Measurements from ENCODE around the gene SLC7A1.

DNA sequence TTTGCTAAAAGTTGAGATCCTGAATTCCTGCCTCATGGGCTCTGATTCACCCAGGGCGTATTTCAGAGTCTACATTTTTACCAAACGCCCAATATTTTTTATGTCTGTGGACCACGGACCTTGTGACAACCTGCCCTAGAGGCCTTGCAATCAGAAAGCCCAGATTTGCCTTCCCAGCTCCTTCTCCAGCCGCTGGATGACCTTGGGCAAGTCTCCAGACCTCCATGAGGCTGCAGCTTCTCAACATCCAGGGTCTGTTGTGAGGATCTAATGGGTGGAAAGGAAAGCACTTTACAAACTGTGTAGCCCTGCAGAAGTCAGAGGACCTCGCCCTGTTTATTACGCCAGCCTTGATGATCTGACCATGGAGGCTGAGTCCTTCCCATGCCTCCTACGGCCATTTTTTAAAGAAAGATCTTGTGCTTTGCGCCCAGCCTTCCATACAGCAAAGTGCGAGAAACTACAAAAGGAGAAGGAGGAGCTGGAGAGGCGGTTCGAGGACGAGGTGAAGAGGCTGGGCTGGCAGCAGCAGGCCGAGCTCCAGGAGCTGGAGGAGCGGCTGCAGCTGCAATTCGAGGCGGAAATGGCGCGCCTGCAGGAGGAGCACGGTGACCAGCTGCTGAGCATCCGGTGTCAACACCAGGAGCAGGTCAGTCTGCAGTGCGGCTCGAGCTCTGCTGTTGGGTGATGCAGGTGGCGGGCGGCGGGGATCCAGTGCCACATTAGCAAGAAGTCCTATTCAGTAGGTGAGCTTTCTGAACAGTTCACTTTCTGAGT lies 115.6 kb downstream of the SLC7A1 start:
- TF ChIP-seq, protein P1, sequence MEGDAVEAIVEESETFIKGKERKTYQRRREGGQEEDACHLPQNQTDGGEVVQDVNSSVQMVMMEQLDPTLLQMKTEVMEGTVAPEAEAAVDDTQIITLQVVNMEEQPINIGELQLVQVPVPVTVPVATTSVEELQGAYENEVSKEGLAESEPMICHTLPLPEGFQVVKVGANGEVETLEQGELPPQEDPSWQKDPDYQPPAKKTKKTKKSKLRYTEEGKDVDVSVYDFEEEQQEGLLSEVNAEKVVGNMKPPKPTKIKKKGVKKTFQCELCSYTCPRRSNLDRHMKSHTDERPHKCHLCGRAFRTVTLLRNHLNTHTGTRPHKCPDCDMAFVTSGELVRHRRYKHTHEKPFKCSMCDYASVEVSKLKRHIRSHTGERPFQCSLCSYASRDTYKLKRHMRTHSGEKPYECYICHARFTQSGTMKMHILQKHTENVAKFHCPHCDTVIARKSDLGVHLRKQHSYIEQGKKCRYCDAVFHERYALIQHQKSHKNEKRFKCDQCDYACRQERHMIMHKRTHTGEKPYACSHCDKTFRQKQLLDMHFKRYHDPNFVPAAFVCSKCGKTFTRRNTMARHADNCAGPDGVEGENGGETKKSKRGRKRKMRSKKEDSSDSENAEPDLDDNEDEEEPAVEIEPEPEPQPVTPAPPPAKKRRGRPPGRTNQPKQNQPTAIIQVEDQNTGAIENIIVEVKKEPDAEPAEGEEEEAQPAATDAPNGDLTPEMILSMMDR (conservative IDR thresholded peaks at IDR 0.05; ENCODE audit: low read depth, low read length) = no peak
- no peak for TF ChIP-seq MXI1 (IDR thresholded peaks at IDR 0.05; ENCODE audit: borderline replicate concordance, low read depth, low read length)
- TF ChIP-seq FOS (IDR thresholded peaks at IDR 0.05; ENCODE audit: low read depth, low read length) = no peak
- TF ChIP-seq POLR2A (IDR thresholded peaks at IDR 0.05; ENCODE audit: low read depth, low read length) = no peak
- TF ChIP-seq MAZ (IDR thresholded peaks at IDR 0.05; ENCODE audit: borderline replicate concordance, low read depth, low read length) = no peak
- no peak for TF ChIP-seq MAFK (IDR thresholded peaks at IDR 0.05; ENCODE audit: low read depth, low read length)
- TF ChIP-seq, protein P2, sequence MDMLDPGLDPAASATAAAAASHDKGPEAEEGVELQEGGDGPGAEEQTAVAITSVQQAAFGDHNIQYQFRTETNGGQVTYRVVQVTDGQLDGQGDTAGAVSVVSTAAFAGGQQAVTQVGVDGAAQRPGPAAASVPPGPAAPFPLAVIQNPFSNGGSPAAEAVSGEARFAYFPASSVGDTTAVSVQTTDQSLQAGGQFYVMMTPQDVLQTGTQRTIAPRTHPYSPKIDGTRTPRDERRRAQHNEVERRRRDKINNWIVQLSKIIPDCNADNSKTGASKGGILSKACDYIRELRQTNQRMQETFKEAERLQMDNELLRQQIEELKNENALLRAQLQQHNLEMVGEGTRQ (IDR thresholded peaks at IDR 0.05; ENCODE audit: low read depth, low read length) = no peak
- TF ChIP-seq RAD21 (IDR thresholded peaks at IDR 0.05; ENCODE audit: low read length) = no peak
- no peak for TF ChIP-seq RCOR1 (IDR thresholded peaks at IDR 0.05; ENCODE audit: insufficient replicate concordance, low read length)
- TF ChIP-seq CEBPB (IDR thresholded peaks at IDR 0.05; ENCODE audit: low read depth, low read length) = no peak
- no peak for TF ChIP-seq SMC3 (IDR thresholded peaks at IDR 0.05; ENCODE audit: low read depth, low read length)
- no peak for TF ChIP-seq BHLHE40 (IDR thresholded peaks at IDR 0.05; ENCODE audit: low read depth, low read length)
- TF ChIP-seq, protein P3, sequence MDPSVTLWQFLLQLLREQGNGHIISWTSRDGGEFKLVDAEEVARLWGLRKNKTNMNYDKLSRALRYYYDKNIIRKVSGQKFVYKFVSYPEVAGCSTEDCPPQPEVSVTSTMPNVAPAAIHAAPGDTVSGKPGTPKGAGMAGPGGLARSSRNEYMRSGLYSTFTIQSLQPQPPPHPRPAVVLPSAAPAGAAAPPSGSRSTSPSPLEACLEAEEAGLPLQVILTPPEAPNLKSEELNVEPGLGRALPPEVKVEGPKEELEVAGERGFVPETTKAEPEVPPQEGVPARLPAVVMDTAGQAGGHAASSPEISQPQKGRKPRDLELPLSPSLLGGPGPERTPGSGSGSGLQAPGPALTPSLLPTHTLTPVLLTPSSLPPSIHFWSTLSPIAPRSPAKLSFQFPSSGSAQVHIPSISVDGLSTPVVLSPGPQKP (IDR thresholded peaks at IDR 0.05; ENCODE audit: borderline replicate concordance, low read depth, low read length) = no peak
